Body of pancreas (tissue), 4 donors: ENCODE measurements around the gene CD6. TPM values are rescaled to one million over a fixed set of nuclear protein-coding genes. Genes with fewer than 3 reads are reported as not detected.

Experiments used
- ATAC-seq: fragments of 150-250 bp; one replicate; pipeline ENCODE4 v1.9.1; 2016
- DNase-seq, 4 donors: peaks; one replicate each; pipeline ENCODE4 v3.0.0-alpha.2; 2019
- H3K27ac ChIP-seq, 4 donors: fragments of 200-600 bp; sonication (generic); 1 replicate in 3 of 4; 2 replicates in 1 of 4; pipeline versions ENCODE4 v1.5.1 to v1.6.1; 2016 to 2019; ENCODE audit warnings: mild to moderate bottlenecking in 1 of 4, mixed read lengths in 1 of 4, moderate library complexity in 1 of 4
- H3K27me3 ChIP-seq, 2 donors: fragments of 200-600 bp; sonication (generic); one replicate each; pipeline ENCODE4 v1.6.0; 2016; ENCODE audit warnings: mild to moderate bottlenecking in 1 of 2
- H3K36me3 ChIP-seq, 2 donors: fragments of 200-600 bp; sonication (generic); replicated peaks in 1 of 2; 2 replicates each; pipeline ENCODE4 v1.5.1; 2016; ENCODE audit warnings: low read depth in 2 of 2; ENCODE audit not compliant: insufficient read depth in 1 of 2
- H3K4me1 ChIP-seq: fragments of 200-600 bp; sonication (generic); one replicate; pipeline ENCODE4 v1.6.0; 2016
- H3K4me3 ChIP-seq, 2 donors: fragments of 200-600 bp; sonication (generic); 1 replicate in 1 of 2; 2 replicates in 1 of 2; pipeline ENCODE4 v1.5.1; 2016 to 2019
- H3K9me3 ChIP-seq, 3 donors: fragments of 200-600 bp; sonication (generic); 1 replicate in 2 of 3; 2 replicates in 1 of 3; pipeline ENCODE4 v1.5.1; 2016
- POLR2A ChIP-seq, 3 donors: fragments of 450-650 bp; IDR thresholded peaks; one replicate each; pipeline ENCODE4 v1.6.1; 2016; ENCODE audit warnings: antibody characterized with exemption in 3 of 3, mild to moderate bottlenecking in 2 of 3
- WGBS, 2 donors: methylation state at CpG; one replicate each; pipeline ENCODE4 v1.1.5; 2017; 5-methylcytosine and 5-hydroxymethylcytosine counted together
- intact Hi-C: fragments of 100-400 bp; cut with DNase I; formaldehyde crosslinking; loops from one replicate; pipeline ENCODE4 v1.15.1; 2023
- total RNA-seq, 2 donors: library from RNA; depleted of rRNA; stranded (reverse); fragments of >200 nt; gene quantifications; one replicate each; pipeline ENCODE4 v1.1.0, GENCODE V29; 2016
- TF ChIP-seq, protein P1 (sequence below), 7 experiments: fragments of 450-650 bp in 4 of 7; fragments of 200-600 bp in 3 of 7; sonication (generic) in 3 of 7; IDR thresholded peaks; one replicate each; pipeline ENCODE4 v1.5.1; 2016 to 2019; ENCODE audit warnings: antibody characterized with exemption in 7 of 7

Gene CD6
- total RNA-seq, 2 donors from 2014 or later, result 1.0 to 3.3 TPM

- ATAC-seq (no peak), DNase-seq (no peak)
- Histone ChIP-seq H3K9me3 (no peaks in the 10 kb centered on the region), H3K4me1 (no peaks in the 10 kb centered on the region), H3K27ac (no peak overlapping the region), H3K4me3 (no peak overlapping the region), H3K36me3 (no peaks in the 10 kb centered on the region), H3K27me3 (no peaks in the 10 kb centered on the region)
- intact Hi-C loops, result no loop called here
- TF ChIP-seq POLR2A (IDR thresholded peaks at IDR 0.05), result no peak
- TF ChIP-seq, protein P1, sequence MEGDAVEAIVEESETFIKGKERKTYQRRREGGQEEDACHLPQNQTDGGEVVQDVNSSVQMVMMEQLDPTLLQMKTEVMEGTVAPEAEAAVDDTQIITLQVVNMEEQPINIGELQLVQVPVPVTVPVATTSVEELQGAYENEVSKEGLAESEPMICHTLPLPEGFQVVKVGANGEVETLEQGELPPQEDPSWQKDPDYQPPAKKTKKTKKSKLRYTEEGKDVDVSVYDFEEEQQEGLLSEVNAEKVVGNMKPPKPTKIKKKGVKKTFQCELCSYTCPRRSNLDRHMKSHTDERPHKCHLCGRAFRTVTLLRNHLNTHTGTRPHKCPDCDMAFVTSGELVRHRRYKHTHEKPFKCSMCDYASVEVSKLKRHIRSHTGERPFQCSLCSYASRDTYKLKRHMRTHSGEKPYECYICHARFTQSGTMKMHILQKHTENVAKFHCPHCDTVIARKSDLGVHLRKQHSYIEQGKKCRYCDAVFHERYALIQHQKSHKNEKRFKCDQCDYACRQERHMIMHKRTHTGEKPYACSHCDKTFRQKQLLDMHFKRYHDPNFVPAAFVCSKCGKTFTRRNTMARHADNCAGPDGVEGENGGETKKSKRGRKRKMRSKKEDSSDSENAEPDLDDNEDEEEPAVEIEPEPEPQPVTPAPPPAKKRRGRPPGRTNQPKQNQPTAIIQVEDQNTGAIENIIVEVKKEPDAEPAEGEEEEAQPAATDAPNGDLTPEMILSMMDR (IDR thresholded peaks at IDR 0.05), result no peak
- 89 to 97% methylated on average over 4 to 13 of the region's 13 CpGs for WGBS, 2 donors
Measured at GRCh38 chr11:61052182-61052972, 80.9 kb downstream of the CD6 start.

DNA sequence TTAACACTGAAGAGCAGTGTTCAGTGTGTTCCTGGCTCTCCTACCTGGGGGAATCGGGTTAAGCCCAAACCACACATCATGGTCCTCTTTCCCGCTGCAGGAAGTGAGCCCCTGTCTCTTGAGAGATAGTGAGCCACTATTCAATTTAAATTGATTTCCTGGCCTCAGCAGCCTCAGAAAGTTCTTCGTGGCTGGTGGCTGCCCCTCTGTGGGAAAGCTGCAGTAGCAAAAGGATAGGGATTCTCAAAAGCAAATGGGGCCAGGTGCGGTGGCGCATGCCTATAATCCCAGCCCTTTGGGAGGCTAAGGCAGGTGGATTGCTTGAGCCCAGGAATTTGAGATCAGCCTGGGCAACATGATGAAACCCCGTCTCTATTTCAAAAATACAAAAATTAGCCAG is 81.7 kb downstream of the CD6 start:
- DNase-seq (no peak), ATAC-seq (no peak)
- H3K27ac ChIP-seq, result no peak overlapping the region
- H3K4me3 ChIP-seq, result no peak overlapping the region
- H3K27me3 ChIP-seq, result no peaks in the 10 kb centered on the region
- no peaks in the 10 kb centered on the region for H3K4me1 ChIP-seq
- no peaks in the 10 kb centered on the region for H3K36me3 ChIP-seq
- 70 to 79% methylated on average over 6 of the region's 6 CpGs for WGBS, 2 donors
- TF ChIP-seq POLR2A (IDR thresholded peaks at IDR 0.05), result no peak
- TF ChIP-seq, protein P1 (IDR thresholded peaks at IDR 0.05), result no peak
- no peaks in the 10 kb centered on the region for H3K9me3 ChIP-seq
- intact Hi-C loops, result no loop called here

DNA sequence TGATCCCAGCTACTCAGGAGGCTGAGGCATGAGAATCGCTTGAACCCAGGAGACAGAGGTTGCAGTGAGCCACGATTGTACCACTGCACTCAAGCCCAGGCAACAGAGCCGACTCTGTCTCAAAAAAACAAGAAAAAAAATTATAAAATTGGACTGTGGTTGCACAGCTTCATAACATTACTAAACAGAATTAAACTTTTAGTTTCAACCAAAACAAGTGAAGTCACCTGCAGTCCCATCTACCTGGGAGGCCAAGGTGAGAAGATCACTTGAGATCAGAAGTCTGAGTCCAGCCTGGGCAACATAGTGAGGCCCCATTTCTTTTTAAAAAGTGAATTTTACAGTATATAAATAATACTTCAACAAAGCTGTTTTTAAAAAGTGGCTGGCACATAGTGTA is 83.0 kb downstream of the CD6 start:
- no peaks in the 10 kb centered on the region for H3K9me3 ChIP-seq
- TF ChIP-seq, protein P1 (IDR thresholded peaks at IDR 0.05), result no peak
- TF ChIP-seq POLR2A (IDR thresholded peaks at IDR 0.05), result no peak
- H3K4me1 ChIP-seq, result no peaks in the 10 kb centered on the region
- intact Hi-C loops, result no loop called here
- WGBS, 2 donors, result 74 to 89% methylated on average over 3 of the region's 3 CpGs
- H3K36me3 ChIP-seq, result no peaks in the 10 kb centered on the region
- DNase-seq (no peak), ATAC-seq (no peak)
- no peak overlapping the region for H3K4me3 ChIP-seq
- H3K27me3 ChIP-seq, result no peaks in the 10 kb centered on the region
- H3K27ac ChIP-seq, result no peak overlapping the region

DNA sequence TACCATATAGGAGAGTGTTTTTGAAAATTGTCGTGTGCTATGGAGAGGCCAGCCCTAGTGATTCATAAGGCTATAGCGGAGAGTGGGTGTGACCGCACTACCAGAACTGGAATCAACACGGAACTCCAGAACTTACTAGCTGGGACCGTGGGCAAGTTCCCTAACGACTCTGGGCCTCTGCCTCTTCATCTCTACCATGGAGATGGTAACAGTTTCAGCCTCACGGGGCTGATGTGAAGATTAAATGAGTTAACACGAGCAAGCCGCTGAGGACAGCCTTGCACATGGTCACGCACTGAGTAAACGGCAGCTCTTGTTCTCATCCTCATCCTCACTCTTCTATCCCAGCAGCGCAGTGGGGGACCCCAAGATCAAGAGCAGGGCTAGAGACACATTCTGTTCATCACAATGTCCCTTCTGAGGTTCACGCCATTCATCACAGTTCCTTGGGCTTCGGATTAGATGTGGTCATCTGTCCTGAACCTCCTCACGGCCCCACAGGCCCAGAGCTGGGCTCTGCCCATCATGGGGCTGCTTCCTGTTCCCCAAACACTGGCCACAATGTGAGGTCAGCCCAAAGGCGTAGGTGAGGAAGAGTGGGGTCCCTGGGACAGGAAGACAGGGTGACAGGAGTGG is 83.6 kb downstream of the CD6 start:
- TF ChIP-seq POLR2A (IDR thresholded peaks at IDR 0.05), result no peak
- TF ChIP-seq, protein P1 (IDR thresholded peaks at IDR 0.05), result no peak
- Histone ChIP-seq H3K9me3 (no peaks in the 10 kb centered on the region), H3K4me1 (no peaks in the 10 kb centered on the region), H3K4me3 (no peak overlapping the region), H3K27ac (no peak overlapping the region), H3K36me3 (no peaks in the 10 kb centered on the region), H3K27me3 (no peaks in the 10 kb centered on the region)
- 78 to 87% methylated on average over 14 to 16 of the region's 16 CpGs for whole genome bisulfite sequencing, 2 donors
- ATAC-seq, result no peak
- intact Hi-C loops, result no loop called here
- no peak for DNase-seq
